HG03342 (cell line): ENCODE results near the gene ZDHHC9.

Source experiments
- ATAC-seq: cut with Tn5 transposase; IDR thresholded peaks from one replicate; pipeline ENCODE4 v1.9.1; 2021; ENCODE audit warnings: mild to moderate bottlenecking, moderate library complexity; ENCODE audit not compliant: unreplicated experiment

The ZDHHC9 gene

DNA sequence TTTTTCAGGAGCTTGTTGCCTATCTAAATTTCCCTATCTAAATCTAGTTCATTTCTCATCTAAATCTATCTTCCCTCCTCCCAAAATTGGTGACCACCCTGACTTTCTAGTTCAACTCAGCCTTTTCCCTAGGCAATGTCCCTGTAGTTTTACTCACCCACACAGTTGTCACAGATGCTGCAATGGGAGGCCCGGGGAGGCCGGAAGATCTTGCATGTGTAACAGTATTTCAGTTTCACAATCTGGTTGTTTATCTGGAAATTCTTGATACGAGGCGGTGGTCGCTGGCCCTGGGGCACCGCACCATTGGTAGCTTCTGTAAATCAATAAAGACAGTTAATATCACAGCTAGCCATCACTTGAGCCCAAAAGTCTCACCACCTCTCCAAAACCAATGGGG, 20.2 kb downstream of the ZDHHC9 start:
- ATAC-seq, result no peak

DNA sequence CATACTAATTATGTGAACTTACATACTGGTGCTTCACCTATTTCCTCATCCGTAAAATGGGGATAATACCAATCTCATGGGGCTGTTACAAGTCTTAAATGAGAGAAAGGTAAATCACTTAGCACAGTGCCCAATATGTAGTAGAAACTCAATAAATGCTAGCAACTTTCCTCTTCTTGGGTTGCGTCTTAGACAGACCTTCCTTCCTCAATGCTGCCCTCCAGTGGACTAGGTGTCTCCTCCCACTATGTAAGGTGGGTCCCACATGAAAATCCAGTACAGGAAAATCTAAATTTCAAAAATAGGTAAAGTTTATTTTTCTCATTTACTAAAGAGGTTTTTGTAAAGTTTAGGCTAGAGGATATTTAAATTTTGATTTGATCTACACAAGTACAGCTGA, 20.6 kb downstream of the ZDHHC9 start:
- ATAC-seq, result no peak

GRCh38 chrX:129818123-129818522, 25.6 kb downstream of the ZDHHC9 start:
- ATAC-seq, result no peak

DNA sequence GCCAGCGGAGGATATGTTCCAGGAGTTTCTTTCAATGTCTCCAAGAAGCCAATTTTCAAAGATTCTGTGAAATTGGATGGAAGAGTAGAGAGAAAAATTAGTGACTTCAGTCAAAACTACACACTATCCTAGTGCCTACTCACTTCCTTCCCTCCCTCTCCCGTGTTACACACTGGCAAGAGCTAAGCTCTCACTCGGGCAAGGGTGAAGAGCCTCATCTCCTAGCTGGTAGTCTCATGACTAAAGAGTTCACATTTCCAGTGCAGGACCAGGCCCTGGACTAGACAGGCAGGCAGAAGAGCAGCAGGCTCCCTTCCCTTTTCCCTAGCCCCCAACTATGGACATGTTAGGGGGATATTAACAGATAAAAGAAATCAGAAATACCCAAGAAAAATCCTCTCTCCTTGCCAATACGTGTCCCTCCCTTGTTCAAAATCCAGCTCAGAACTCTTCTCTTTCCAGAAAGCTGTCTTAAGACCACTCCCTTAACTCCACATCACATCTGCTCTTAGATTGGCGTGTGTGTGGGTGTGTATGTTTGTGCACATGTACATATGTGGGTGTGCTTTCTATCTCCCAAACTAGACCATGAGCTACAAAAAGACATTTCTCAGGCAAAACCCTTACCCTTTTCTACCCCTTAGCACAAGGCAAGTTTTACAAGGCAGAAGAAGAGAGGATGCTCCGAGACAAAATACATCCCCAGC, 29.9 kb downstream of the ZDHHC9 start:
- ATAC-seq, result no peak

- ATAC-seq, result no peak
Observed at GRCh38 chrX:129808829-129809796, 34.6 kb downstream of the ZDHHC9 start.

- ATAC-seq, result no peak
Observed at GRCh38 chrX:129808158-129808828, 35.4 kb downstream of the ZDHHC9 start.

DNA sequence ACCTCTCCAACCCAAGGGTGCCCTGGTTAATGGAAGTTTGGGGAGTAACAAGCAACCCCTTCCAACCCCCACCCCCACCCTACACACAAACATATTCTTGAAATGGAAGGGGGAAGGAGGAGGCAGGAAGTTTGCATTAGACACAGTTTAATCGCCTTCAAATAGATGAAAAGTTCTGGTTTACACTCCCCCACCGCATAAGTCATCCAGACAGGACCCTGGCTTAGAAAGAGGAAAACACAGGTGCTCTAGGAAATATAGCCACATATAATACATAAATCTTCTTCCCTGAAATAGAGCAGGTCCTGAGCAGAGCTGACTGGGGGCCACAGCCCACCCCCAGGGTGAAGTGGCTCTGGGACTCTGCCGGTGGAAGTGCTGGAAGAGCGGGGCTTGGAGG, 38.9 kb downstream of the ZDHHC9 start:
- no peak for ATAC-seq

DNA sequence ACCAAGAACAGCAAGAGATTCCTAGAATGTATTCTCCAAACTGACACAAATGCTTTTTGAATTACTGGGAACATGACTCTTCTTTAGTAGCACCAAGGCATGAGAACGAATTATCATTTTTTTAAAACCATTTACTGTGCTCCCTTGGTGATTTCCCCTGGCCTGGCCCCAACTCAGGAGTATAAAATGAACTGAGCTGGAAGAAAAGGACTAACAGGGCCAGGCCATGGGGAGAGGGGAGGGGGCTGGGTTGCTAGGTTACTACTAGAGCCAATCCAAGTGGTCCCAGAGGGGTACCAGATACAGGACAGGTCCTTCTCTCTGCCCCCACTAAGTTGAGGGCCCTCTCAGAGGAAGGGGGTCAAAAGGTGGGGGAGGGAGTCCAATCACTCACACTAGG, 40.8 kb downstream of the ZDHHC9 start:
- no peak for ATAC-seq

DNA sequence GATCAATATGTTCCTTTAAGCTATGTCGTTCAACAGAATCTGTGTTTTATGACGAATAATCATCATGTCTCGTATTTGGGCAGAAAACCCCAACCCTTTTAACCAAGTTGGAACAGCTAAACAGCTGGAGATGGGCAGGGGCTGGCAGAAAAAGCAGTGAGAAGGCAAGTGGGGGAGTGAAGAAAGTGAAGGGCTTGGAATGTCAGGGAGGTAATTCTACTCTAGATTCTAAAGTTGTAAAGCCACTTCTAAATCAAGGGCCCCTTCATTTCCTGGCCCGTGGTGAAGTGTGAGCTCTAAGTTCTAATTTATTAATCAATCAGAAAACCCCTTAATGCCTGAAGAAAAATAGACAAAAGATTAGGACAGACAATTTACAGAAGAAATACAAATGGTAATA, 43.5 kb downstream of the ZDHHC9 start:
- ATAC-seq, result no peak

DNA sequence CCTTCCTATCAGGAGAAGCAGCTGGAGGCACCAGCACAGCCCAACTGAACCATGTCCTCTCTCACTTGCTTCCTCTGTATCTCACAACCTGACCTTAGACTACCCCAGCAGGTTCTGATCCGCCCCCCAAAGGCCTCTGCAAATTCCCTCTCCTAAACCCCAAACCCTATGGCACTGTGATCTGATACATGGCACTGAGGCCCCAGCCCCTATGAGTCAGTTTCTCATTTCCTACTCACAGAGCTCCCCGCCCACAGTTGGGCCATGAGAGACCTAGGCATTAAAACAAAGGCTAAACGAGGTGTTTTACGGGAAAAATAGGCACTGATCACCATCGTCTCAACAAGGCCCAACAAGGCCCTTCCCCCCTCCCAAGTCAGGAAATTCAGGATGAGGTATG, 44.8 kb downstream of the ZDHHC9 start:
- no peak for ATAC-seq

DNA sequence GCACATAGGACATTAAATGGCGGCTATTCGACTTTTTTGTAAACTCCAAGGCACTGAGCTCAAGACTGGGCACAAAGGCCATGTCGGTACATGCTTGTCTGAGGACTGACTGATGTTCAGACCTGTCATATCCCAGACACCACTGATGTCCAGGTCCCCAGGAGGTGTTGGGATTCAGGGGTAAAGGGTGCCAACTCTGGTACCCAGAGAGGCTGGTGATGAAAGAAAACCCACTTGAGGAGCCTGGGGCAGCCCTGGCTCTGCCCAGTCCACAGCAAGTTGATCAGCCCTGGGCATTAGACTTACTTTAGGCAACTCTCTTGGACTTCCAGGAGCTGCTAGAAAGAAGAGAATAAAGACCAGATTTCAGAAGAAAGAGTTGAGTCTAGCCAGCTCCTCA, 45.2 kb downstream of the ZDHHC9 start:
- ATAC-seq, result no peak

- ATAC-seq, result no peak
Observed at GRCh38 chrX:129797251-129797906, 46.3 kb downstream of the ZDHHC9 start.

- ATAC-seq, result no peak
Observed at GRCh38 chrX:129795584-129795983, 48.1 kb downstream of the ZDHHC9 start.

DNA sequence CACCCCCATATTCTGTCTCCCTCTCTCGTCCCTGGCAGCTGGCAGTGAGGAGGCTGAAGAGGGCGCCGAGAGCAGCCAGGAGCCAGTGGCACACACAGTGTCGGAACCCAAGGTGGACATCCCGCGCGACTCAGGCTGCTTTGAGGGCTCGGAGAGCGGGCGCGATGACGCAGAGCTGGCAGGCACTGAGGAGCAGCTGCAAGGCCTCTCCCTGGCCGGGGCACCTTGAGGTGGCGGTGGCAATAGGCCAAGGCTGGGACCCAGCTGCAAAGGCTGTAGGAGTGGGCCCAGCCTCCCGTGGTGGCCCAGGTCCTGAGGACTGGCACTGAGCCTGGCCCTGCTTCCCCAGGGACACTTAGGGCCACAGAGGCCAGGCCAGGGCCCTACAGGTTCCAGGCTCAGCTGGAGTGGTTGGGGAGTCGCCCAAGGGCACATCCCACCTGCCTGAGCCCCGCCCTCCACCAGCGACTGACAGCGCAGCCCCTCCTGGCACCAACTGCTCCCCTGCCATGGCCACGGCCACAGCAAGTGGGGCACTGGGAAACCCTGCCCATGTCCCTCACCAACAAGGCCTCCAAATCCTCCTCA, 50.0 kb downstream of the ZDHHC9 start:
- ATAC-seq, result no peak

GRCh38 chrX:129792586-129793291, 50.9 kb downstream of the ZDHHC9 start:
- no peak for ATAC-seq

GRCh38 chrX:129791961-129792570, 51.6 kb downstream of the ZDHHC9 start:
- no peak for ATAC-seq

- ATAC-seq, result no peak
Observed at GRCh38 chrX:129791336-129791735, 52.4 kb downstream of the ZDHHC9 start.

DNA sequence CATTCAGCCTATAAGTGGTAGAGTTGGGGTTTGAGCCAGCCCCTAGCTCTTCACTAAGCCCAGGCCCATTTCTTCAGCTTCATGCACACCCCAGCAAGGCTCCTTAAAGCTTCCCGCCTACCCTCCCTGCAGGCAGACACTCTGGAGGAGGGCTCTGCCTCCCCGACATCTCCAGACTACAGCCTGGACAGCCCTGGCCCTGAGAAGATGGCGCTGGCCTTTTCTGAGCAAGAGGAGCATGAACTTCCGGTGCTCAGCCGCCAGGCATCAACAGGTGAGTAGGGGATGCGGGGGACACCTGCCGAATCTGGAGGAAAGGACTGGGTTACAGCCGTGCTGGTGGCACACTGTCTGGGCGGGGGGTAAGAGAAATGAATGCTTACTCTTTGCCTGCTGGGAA, 52.9 kb downstream of the ZDHHC9 start:
- no peak for ATAC-seq

- ATAC-seq, result no peak
Observed at GRCh38 chrX:129790146-129790545, 53.5 kb downstream of the ZDHHC9 start.

GRCh38 chrX:129788527-129788926, 55.2 kb downstream of the ZDHHC9 start:
- ATAC-seq, result no peak
